GM18909 (cell line): Measurements from ENCODE around the gene FARS2.
A peak's percentile ranks its signal among the peaks of the same experiment; 100 is the strongest.
"Not testable (repeated sequence)": the region's sequence is repeated elsewhere in the genome, so short reads cannot be mapped to it uniquely, and the experiment has no call there.

ENCODE experiments used
- ATAC-seq: cut with Tn5 transposase; IDR thresholded peaks from one replicate; pipeline ENCODE4 v1.9.1; 2021; ENCODE audit warnings: mild to moderate bottlenecking; ENCODE audit not compliant: unreplicated experiment, poor library complexity

Gene FARS2

GRCh38 chr6:5786969-5787720, 525.8 kb downstream of the FARS2 start:
- ATAC-seq, result no peak

GRCh38 chr6:5789426-5789825, 528.1 kb downstream of the FARS2 start:
- not testable (repeated sequence) for ATAC-seq

- not testable (repeated sequence) for ATAC-seq
Measured at GRCh38 chr6:5796555-5796954, 535.2 kb downstream of the FARS2 start.

DNA sequence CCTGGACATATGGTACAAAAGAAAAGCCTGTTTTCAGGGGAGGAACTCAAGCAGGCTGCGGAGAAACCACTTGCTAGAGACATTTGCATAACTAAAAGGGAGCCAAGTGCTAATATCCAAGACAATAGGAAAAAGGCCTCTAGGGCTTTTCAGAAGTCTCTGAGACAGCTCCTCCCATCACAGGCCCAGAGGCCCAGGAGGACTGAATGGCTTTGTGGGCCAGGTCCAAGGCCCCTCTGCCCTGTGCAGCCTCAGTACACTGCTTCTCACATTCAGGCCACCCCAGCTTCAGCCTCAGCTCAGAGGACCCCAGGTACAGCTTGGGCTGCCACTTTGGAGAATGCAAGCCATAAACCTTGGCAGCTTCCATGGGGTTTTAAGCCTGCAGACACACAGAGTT, 545.1 kb downstream of the FARS2 start:
- ATAC-seq, result not testable (repeated sequence)

- no peak for ATAC-seq
Measured at GRCh38 chr6:5809450-5809849, 548.1 kb downstream of the FARS2 start.

DNA sequence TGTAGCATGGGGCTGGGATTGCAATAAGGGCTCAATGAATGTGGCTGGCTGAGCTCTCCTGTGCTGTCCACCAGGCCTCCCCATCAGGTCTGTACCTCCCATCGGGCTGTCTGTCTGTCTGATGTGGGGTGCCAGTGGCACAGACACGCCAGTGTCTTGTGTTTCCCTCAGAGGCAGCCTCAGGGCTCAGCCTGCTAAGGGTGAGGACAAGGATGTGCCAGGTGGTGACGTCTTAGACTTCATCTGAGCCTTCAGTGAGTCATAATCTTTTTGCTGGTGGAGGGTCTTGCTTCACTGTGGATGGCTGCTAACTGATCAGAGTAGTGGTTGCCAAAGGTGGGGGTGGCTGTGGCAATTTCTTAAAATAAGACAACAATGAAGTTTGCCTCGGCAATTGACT, 550.7 kb downstream of the FARS2 start:
- no peak for ATAC-seq

GRCh38 chr6:5813625-5814027, 552.3 kb downstream of the FARS2 start:
- peak; percentile 84 for ATAC-seq

- ATAC-seq, result no peak
Measured at GRCh38 chr6:5814116-5814515, 552.8 kb downstream of the FARS2 start.

GRCh38 chr6:5814901-5815300, 553.6 kb downstream of the FARS2 start:
- ATAC-seq, result no peak

DNA sequence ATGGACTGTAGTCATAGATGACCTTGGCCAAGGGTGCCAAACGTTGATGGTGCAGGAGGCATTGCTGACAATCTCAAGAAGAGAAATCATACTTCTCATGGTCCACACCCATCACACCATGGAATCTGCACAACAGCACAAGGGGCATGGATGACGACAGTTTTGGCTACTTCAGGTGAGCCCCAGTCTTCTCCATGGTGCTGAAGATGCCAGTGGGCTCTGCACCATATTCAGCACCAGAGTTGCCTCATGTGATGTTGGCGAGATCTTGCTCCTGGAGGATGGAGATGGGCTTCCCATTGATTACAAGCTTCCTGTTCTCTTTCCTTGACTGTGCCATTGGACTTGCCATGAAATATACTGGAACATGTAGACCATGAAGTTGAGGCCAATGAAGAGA, 556.6 kb downstream of the FARS2 start:
- no peak for ATAC-seq

DNA sequence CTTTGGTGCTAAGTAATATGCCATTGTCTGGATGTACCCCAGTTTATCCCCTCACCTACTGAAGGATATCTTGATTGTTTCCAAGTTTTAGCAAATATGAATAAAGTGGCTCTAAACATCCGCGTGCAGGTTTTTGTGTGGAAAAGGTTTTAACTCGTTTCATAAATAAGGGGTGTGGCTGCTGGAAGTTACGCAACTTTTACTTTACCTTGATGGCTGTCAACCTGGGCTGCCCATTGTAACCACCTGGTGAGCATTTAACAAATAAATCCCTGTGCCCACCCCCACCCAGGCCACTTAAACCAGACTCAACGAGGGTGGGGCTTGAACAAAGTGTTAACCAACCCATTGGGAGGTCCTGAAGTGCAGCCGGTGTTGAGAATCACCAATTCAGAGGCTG, 557.6 kb downstream of the FARS2 start:
- ATAC-seq, result no peak
